Skeletal muscle tissue (tissue), 5 donors: ENCODE results near the gene ECHS1. TPM values are rescaled to one million over a fixed set of nuclear protein-coding genes. Genes with fewer than 3 reads are reported as not detected.

Experiments used
- H3K27ac ChIP-seq: one replicate; pipeline ENCODE4 v1.7.0; 2013; ENCODE audit warnings: mild to moderate bottlenecking, low read depth, low read length, inconsistent platforms
- H3K27me3 ChIP-seq, 3 donors: one replicate each; pipeline ENCODE4 v1.7.0; 2013; ENCODE audit warnings: low read length in 3 of 3; ENCODE audit not compliant: control insufficient read depth in 3 of 3, insufficient read depth in 3 of 3
- H3K36me3 ChIP-seq, 3 donors: one replicate each; pipeline ENCODE4 v1.7.0; 2013; ENCODE audit warnings: low read length in 3 of 3; ENCODE audit not compliant: control insufficient read depth in 3 of 3, insufficient read depth in 3 of 3
- H3K4me1 ChIP-seq, 3 donors: one replicate each; pipeline ENCODE4 v1.7.0; 2013; ENCODE audit warnings: low read length in 3 of 3, mild to moderate bottlenecking in 3 of 3; ENCODE audit not compliant: control insufficient read depth in 3 of 3, insufficient read depth in 3 of 3
- H3K4me3 ChIP-seq, 3 donors: one replicate each; pipeline ENCODE4 v1.7.0; 2013; ENCODE audit warnings: low read length in 3 of 3
- H3K9ac ChIP-seq, 3 donors: one replicate each; pipeline ENCODE4 v1.7.0; 2013; ENCODE audit warnings: low read length in 3 of 3, mild to moderate bottlenecking in 3 of 3, moderate library complexity in 2 of 3, low read depth in 1 of 3
- H3K9me3 ChIP-seq, 3 donors: one replicate each; pipeline ENCODE4 v1.7.0; 2013; ENCODE audit warnings: low read length in 3 of 3; ENCODE audit not compliant: control insufficient read depth in 3 of 3
- small RNA-seq: library from RNA; depleted of rRNA; stranded (forward); fragments of <200 nt; gene quantifications from one replicate; pipeline ENCODE3, GENCODE V24; 2014
- total RNA-seq: library from RNA; depleted of rRNA; stranded (reverse); fragments of >200 nt; gene quantifications from one replicate; pipeline ENCODE4 v1.2.3, GENCODE V29; 2014
- donor health status: Osteomylitis.

The ECHS1 gene
- total RNA-seq, 1 donor from 2014 or later, result 76.7 TPM

DNA sequence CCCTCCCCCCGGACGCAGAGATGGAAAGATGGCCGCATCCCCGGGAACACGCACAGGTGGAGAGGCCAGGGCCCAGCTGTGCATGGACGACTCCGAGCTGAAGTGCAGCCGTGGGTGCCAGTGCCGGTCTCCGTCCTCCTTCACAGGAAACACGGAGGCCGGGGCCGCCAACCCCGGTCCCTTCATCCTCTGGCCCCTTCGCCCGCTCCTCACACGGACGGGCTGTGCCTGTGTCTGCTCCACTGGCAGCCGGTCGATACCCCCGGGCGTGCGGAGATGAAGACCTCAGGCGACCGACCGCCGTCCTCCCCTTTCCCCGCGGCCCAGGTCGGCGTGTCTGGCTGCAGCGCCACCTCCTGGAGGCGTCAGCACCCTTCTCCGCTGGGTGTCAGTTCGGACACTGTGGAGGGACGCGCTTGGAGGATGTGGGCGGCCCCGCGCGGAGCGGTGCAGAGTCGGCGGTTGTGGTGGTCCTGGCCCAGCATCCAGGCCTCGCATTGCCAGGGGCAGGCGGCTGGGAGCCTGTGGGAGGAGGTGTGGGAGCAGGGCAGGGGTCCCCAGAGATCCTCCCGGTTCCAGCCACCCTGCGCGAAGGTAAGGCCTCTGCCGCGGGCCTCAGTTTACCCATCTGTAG, 54.5 kb downstream of the ECHS1 start:
- H3K36me3 ChIP-seq, result no peaks in the 10 kb centered on the region
- peaks cover 13 to 23% (median 15%) of the 10 kb centered on the region in 3 donors for H3K27me3 ChIP-seq
- no peaks in the 10 kb centered on the region for H3K9me3 ChIP-seq
- peaks cover 3 to 9% (median 4%) of the 10 kb centered on the region in 3 donors for H3K4me1 ChIP-seq
- peak overlapping the region in 1 of 3 donors; percentile 33 for H3K9ac ChIP-seq
- H3K4me3 ChIP-seq, result peak overlapping the region in 2 of 3 donors; percentile 27 to 35
- no peak overlapping the region for H3K27ac ChIP-seq

DNA sequence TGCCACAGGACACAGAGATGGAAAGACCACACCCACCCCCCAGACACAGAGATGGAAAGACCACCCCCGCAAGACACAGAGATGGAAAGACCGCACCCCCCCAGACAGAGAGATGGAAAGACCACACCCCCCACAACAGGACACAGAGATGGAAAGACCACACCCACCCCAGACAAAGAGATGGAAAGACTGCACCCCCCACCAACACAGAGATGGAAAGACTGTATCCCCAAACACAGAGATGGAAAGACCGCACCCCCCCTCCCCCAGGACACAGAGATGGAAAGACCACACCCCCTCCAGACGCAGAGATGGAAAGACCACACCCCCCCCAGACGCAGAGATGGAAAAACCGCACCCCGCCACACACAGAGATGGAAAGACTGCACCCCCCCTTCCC, 56.4 kb downstream of the ECHS1 start:
- Histone ChIP-seq H3K27ac (no peak overlapping the region), H3K4me1 (peaks cover 3 to 9% (median 4%) of the 10 kb centered on the region in 3 donors), H3K27me3 (peaks cover 13 to 23% (median 13%) of the 10 kb centered on the region in 3 donors), H3K9ac (no peak overlapping the region), H3K4me3 (no peak overlapping the region), H3K9me3 (no peaks in the 10 kb centered on the region), H3K36me3 (peaks cover 4 to 12% (median 11%) of the 10 kb centered on the region in 3 donors)

DNA sequence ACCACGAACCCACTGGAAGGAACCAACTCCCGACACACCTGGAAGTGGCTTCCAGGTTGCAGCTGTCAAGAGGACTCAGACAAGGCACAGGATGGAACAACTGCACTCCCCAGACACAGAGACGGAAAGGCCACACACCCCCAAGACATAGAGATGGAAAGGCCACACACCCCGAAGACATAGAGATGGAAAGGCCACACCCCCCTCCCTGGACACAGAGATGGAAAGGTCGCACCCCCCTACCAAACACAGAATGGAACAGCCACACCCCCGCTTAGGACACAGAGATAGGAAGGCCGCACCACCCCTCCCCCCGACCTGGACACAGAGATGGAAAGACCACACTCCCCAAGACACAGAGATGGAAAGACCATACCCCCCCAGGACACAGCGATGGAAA, 56.9 kb downstream of the ECHS1 start:
- H3K9me3 ChIP-seq, result no peaks in the 10 kb centered on the region
- peaks cover 3 to 9% (median 4%) of the 10 kb centered on the region in 3 donors for H3K4me1 ChIP-seq

DNA sequence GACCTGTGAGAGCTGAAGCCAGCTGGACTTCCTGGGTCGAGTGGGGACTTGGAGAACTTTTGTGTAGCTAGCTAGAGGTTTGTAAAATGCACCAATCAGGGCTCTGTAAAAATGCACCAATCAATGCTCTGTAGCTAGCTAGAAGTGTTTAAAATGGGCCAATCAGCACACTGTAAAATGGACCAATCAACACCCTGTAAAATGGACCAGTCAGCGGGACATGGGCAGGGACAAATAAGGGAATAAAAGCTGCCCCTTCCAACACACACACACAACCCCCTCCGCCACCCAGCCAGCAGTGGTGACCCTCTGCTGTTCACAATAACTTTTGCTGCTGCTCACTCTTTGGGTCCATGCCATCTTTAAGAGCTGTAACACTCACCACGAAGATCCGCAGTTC, 57.3 kb downstream of the ECHS1 start:
- peaks cover 6 to 15% (median 15%) of the 10 kb centered on the region in 3 donors for H3K36me3 ChIP-seq
- H3K4me3 ChIP-seq, result no peak overlapping the region
- H3K27me3 ChIP-seq, result peaks cover 13 to 21% (median 13%) of the 10 kb centered on the region in 3 donors
- peaks cover 3 to 9% (median 4%) of the 10 kb centered on the region in 3 donors for H3K4me1 ChIP-seq
- H3K27ac ChIP-seq, result no peak overlapping the region
- H3K9me3 ChIP-seq, result no peaks in the 10 kb centered on the region
- no peak overlapping the region for H3K9ac ChIP-seq

More for the DNA sequence above, 56.9 kb downstream of the ECHS1 start:
- no peak overlapping the region for H3K9ac ChIP-seq
- H3K4me3 ChIP-seq, result no peak overlapping the region
- H3K27ac ChIP-seq, result no peak overlapping the region
- peaks cover 13 to 23% (median 13%) of the 10 kb centered on the region in 3 donors for H3K27me3 ChIP-seq
- H3K36me3 ChIP-seq, result peaks cover 6 to 15% (median 15%) of the 10 kb centered on the region in 3 donors

DNA sequence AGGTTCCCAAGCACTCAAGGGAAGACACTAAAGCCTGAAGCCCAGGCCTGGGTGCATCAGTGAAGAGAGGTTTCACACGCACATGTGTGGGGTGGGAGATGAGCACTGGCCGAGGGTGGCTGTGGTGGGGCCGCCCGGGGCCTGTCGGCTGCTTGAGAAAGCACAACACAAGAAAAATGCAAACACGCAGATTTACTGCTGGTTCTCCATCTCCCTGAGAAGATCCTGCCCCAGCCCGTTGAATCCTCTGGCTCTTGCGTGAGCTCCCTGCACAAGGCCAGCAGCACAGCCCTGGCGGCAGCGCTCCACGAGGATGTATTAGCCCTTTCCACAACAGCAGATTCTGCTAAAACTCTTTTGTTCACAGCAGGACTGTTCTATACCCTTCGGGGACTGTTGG, 58.2 kb downstream of the ECHS1 start:
- Histone ChIP-seq H3K27me3 (peaks cover 13 to 16% (median 13%) of the 10 kb centered on the region in 3 donors), H3K4me3 (no peak overlapping the region), H3K9me3 (no peaks in the 10 kb centered on the region), H3K4me1 (peaks cover 3 to 9% (median 4%) of the 10 kb centered on the region in 3 donors), H3K9ac (no peak overlapping the region), H3K36me3 (peaks cover 14 to 24% (median 21%) of the 10 kb centered on the region in 3 donors), H3K27ac (no peak overlapping the region)

DNA sequence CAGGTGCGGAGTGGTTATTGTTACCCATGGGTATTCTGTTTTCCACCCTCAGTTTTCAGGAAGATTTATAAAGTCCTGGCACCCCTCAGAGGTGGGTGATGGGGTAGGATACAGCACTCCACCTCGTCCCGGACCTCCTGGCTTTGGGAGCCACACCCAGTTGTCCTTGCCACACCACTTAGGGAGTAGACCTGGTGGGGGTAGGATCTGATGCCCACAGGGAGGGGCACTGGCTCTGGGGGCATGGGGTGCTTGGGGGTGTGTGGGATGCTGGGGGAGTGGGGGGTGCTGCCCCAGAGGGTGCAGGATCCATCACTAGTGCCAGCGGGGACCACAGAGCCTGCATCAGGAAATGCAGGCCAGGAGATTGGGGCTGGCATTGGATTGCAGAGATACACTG, 60.0 kb downstream of the ECHS1 start:
- no peak overlapping the region for H3K9ac ChIP-seq

DNA sequence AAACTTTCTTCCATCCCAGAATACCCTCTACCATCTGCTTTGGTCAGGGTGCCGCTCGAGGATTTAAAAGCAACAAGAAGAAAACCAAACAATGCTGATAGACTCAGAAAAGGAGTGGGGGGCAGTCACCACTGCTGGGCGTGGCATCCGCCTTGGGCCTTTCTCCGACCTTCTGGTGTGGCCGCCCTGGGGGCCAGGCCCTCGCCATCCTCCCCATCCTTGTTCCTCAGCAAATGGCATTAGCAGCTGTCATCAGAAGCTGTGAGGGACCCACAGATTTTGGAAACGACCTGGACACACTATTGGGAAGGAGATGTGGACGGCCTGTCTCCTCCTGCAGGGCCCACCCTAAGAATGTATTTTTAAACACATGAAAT, 60.4 kb downstream of the ECHS1 start:
- Histone ChIP-seq H3K9ac (no peak overlapping the region), H3K27ac (no peak overlapping the region), H3K27me3 (no peaks in the 10 kb centered on the region), H3K4me3 (no peak overlapping the region), H3K9me3 (no peaks in the 10 kb centered on the region), H3K36me3 (peaks cover 17 to 27% (median 25%) of the 10 kb centered on the region in 3 donors), H3K4me1 (peaks cover 6 to 17% (median 8%) of the 10 kb centered on the region in 3 donors)

More for the DNA sequence above, 60.0 kb downstream of the ECHS1 start:
- Histone ChIP-seq H3K9me3 (no peaks in the 10 kb centered on the region), H3K27me3 (no peaks in the 10 kb centered on the region), H3K4me1 (peaks cover 3 to 13% (median 5%) of the 10 kb centered on the region in 3 donors), H3K36me3 (peaks cover 17 to 27% (median 25%) of the 10 kb centered on the region in 3 donors), H3K27ac (no peak overlapping the region), H3K4me3 (no peak overlapping the region)

Small RNA genes lying within 50 kb of the gene (small RNA-seq; reads per million reads assigned to genes)
- gene AL360181.4 (not detected), gene BANF1P2 (not detected), gene MIR3944 (not detected)

Other genes with a start within 250 kb of the ECHS1 start
- gene KNDC1, start 213.1 kb downstream of the ECHS1 start, total RNA-seq, result 0.52 TPM
- not detected for gene UTF1, start 143.1 kb downstream of the ECHS1 start, total RNA-seq
- not detected for gene VENTX, start 135.5 kb downstream of the ECHS1 start, total RNA-seq
- 2.6 TPM for gene ADAM8, start 96.5 kb downstream of the ECHS1 start, total RNA-seq
- 39.7 TPM for gene TUBGCP2, start 64.5 kb downstream of the ECHS1 start, total RNA-seq
- 30.3 TPM for gene ZNF511, start 64.4 kb downstream of the ECHS1 start, total RNA-seq
- not detected for gene CALY, start 36.5 kb downstream of the ECHS1 start, total RNA-seq
- gene PRAP1, start 26.0 kb downstream of the ECHS1 start, total RNA-seq, result not detected
- gene FUOM, start 15.3 kb downstream of the ECHS1 start, total RNA-seq, result 9.4 TPM
- gene PAOX, start 5.9 kb upstream of the ECHS1 start, total RNA-seq, result 7.3 TPM
- 21.9 TPM for gene MTG1, start 20.8 kb upstream of the ECHS1 start, total RNA-seq
- 0.52 TPM for gene SPRN, start 51.3 kb upstream of the ECHS1 start, total RNA-seq
- gene SCART1, start 80.6 kb upstream of the ECHS1 start, total RNA-seq, result 1.6 TPM
- 1.0 TPM for gene CYP2E1, start 154.0 kb upstream of the ECHS1 start, total RNA-seq
- not detected for gene SYCE1, start 192.2 kb upstream of the ECHS1 start, total RNA-seq